H9 (cell line): ENCODE measurements around the gene IGFL1. TPM values are rescaled to one million over a fixed set of nuclear protein-coding genes. Genes with fewer than 3 reads are reported as not detected.

Source experiments
- DNase-seq: peaks from one replicate; pipeline ENCODE4 v3.0.0-alpha.2; 2017
- H2AFZ ChIP-seq: one replicate; pipeline ENCODE4 v1.6.1; 2013; ENCODE audit warnings: mild to moderate bottlenecking, low read length, control low read depth, moderate library complexity
- H2AK5ac ChIP-seq: 2 replicates; pipeline ENCODE4 v1.6.1; 2013; ENCODE audit warnings: low read length, control low read depth, mixed read lengths; ENCODE audit not compliant: insufficient read length
- H2BK120ac ChIP-seq: one replicate; pipeline ENCODE4 v1.6.1; 2013; ENCODE audit warnings: low read depth, mild to moderate bottlenecking, low read length, control low read depth, inconsistent platforms; ENCODE audit not compliant: poor library complexity, severe bottlenecking
- H2BK12ac ChIP-seq: 2 replicates; pipeline ENCODE4 v1.6.1; 2013; ENCODE audit warnings: low read length, control low read depth, mixed read lengths, low read depth; ENCODE audit not compliant: insufficient read length
- H2BK15ac ChIP-seq: 2 replicates; pipeline ENCODE4 v1.6.1; 2013; ENCODE audit warnings: low read depth, low read length, control low read depth
- H2BK20ac ChIP-seq: one replicate; pipeline ENCODE4 v1.6.1; 2013; ENCODE audit warnings: low read depth, mild to moderate bottlenecking, low read length, control low read depth, inconsistent platforms; ENCODE audit not compliant: poor library complexity, severe bottlenecking
- H2BK5ac ChIP-seq: 2 replicates; pipeline ENCODE4 v1.6.1; 2013; ENCODE audit warnings: low read length, control low read depth, mixed read lengths; ENCODE audit not compliant: insufficient read length
- H3K14ac ChIP-seq: 2 replicates; pipeline ENCODE4 v1.6.1; 2013; ENCODE audit warnings: low read length, control low read depth; ENCODE audit not compliant: insufficient read depth
- H3K18ac ChIP-seq: 2 replicates; pipeline ENCODE4 v1.6.1; 2013; ENCODE audit warnings: low read depth, mild to moderate bottlenecking, mixed read lengths, low read length, control low read depth; ENCODE audit not compliant: insufficient read length
- H3K23ac ChIP-seq: 2 replicates; pipeline ENCODE4 v1.6.1; 2013; ENCODE audit warnings: low read length, control low read depth, mixed read lengths, low read depth; ENCODE audit not compliant: insufficient read length
- H3K23me2 ChIP-seq: 2 replicates; pipeline ENCODE4 v1.6.1; 2013; ENCODE audit warnings: low read depth, mild to moderate bottlenecking, mixed read lengths, low read length, control low read depth; ENCODE audit not compliant: insufficient read length, poor library complexity, severe bottlenecking
- H3K27ac ChIP-seq: 2 replicates; pipeline ENCODE4 v1.5.1; 2013; ENCODE audit warnings: low read length, control low read depth, mixed read lengths, low read depth; ENCODE audit not compliant: insufficient read length
- H3K27me3 ChIP-seq: 2 replicates; pipeline ENCODE4 v1.6.1; 2013; ENCODE audit warnings: low read length, control low read depth, inconsistent platforms; ENCODE audit not compliant: insufficient read depth
- H3K4ac ChIP-seq: 2 replicates; pipeline ENCODE4 v1.6.1; 2013; ENCODE audit warnings: low read depth, mild to moderate bottlenecking, control low read depth, inconsistent platforms, low read length, moderate library complexity
- H3K4me1 ChIP-seq: 2 replicates; pipeline ENCODE4 v1.6.1; 2013; ENCODE audit warnings: low read length, control low read depth, inconsistent platforms; ENCODE audit not compliant: insufficient read depth
- H3K4me2 ChIP-seq: 2 replicates; pipeline ENCODE4 v1.6.1; 2013; ENCODE audit warnings: low read length, control low read depth, mixed read lengths; ENCODE audit not compliant: insufficient read length, insufficient read depth
- H3K56ac ChIP-seq: 2 replicates; pipeline ENCODE4 v1.6.1; 2013; ENCODE audit warnings: low read depth, mild to moderate bottlenecking, mixed read lengths, low read length, control low read depth; ENCODE audit not compliant: insufficient read length
- H3K79me1 ChIP-seq: 2 replicates; pipeline ENCODE4 v1.6.1; 2013; ENCODE audit warnings: low read depth, mild to moderate bottlenecking, moderate library complexity, low read length, control low read depth, inconsistent platforms; ENCODE audit not compliant: insufficient read depth, poor library complexity, severe bottlenecking
- H3K79me2 ChIP-seq: 2 replicates; pipeline ENCODE4 v1.6.1; 2013; ENCODE audit warnings: low read length, control low read depth, inconsistent platforms; ENCODE audit not compliant: insufficient read depth
- H3K9ac ChIP-seq: 2 replicates; pipeline ENCODE4 v1.6.1; 2013; ENCODE audit warnings: low read length, control low read depth, mixed read lengths; ENCODE audit not compliant: insufficient read length; ENCODE audit errors: extremely low read depth
- H3K9me3 ChIP-seq: one replicate; pipeline ENCODE4 v1.6.1; 2013; ENCODE audit warnings: low read depth, low read length, inconsistent platforms; ENCODE audit not compliant: control insufficient read depth
- H3T11ph ChIP-seq: one replicate; pipeline ENCODE4 v1.6.1; 2013; ENCODE audit warnings: mild to moderate bottlenecking, low read length, control low read depth, inconsistent platforms
- H4K20me1 ChIP-seq: one replicate; pipeline ENCODE4 v1.6.1; 2013; ENCODE audit not compliant: control insufficient read depth, insufficient read length, insufficient read depth
- H4K5ac ChIP-seq: 2 replicates; pipeline ENCODE4 v1.6.1; 2013; ENCODE audit warnings: low read depth, mild to moderate bottlenecking, mixed read lengths, low read length, control low read depth; ENCODE audit not compliant: insufficient read length
- H4K8ac ChIP-seq: replicated peaks from 2 replicates; pipeline ENCODE4 v1.6.1; 2013; ENCODE audit warnings: low read length, control low read depth, mixed read lengths, low read depth; ENCODE audit not compliant: insufficient read length
- H4K91ac ChIP-seq: 2 replicates; pipeline ENCODE4 v1.6.1; 2013; ENCODE audit warnings: low read depth, mild to moderate bottlenecking, moderate library complexity, mixed read lengths, low read length, control low read depth; ENCODE audit not compliant: insufficient read length
- H3K27ac Mint-ChIP-seq, 3 experiments: 2 replicates in 2 of 3; 3 replicates in 1 of 3; pipeline ENCODE4 v1.8.0; 2020 to 2021; ENCODE audit warnings: mixed read lengths in 3 of 3, mild to moderate bottlenecking in 1 of 3, moderate library complexity in 1 of 3
- H3K27me3 Mint-ChIP-seq: 2 replicates; pipeline ENCODE4 v1.8.0; 2021; ENCODE audit warnings: low read depth, mild to moderate bottlenecking, moderate library complexity, mixed read lengths
- H3K36me3 Mint-ChIP-seq, 3 experiments: 2 replicates in 2 of 3; 3 replicates in 1 of 3; pipeline ENCODE4 v1.8.0; 2020 to 2021; ENCODE audit warnings: low read depth in 3 of 3, mixed read lengths in 3 of 3; ENCODE audit not compliant: insufficient read depth in 1 of 3
- H3K4me1 Mint-ChIP-seq, 2 experiments: 2 replicates each; pipeline ENCODE4 v1.8.0; 2020; ENCODE audit warnings: mixed read lengths in 2 of 2
- H3K4me3 Mint-ChIP-seq, 2 experiments: 2 replicates in 1 of 2; 3 replicates in 1 of 2; pipeline ENCODE4 v1.8.0; 2020 to 2021; ENCODE audit warnings: mild to moderate bottlenecking in 2 of 2, mixed read lengths in 2 of 2, moderate library complexity in 1 of 2
- H3K9me3 Mint-ChIP-seq, 2 experiments: 2 replicates in 1 of 2; 3 replicates in 1 of 2; pipeline ENCODE4 v1.8.0; 2020; ENCODE audit warnings: mild to moderate bottlenecking in 2 of 2, mixed read lengths in 2 of 2, moderate library complexity in 1 of 2
- WGBS: extraction: QIAGEN DNeasy Blood & Tissue Kit; methylation state at CpG from one replicate; pipeline ENCODE4 v1.1.7; 2013; ENCODE audit warnings: missing lambda C conversion rate, low lambda C conversion rate, mixed read lengths; ENCODE audit not compliant: insufficient read length; ENCODE audit errors: extremely low coverage; 5-methylcytosine and 5-hydroxymethylcytosine counted together
- total RNA-seq: library from RNA; stranded (reverse); gene quantifications from 2 replicates; pipeline ENCODE4 v1.2.1, GENCODE V29; 2021
- TF ChIP-seq, protein P1 (sequence below): fragments of 200-600 bp; sonication (generic); conservative IDR thresholded peaks from 3 replicates; pipeline ENCODE4 v1.8.0; 2021; ENCODE audit warnings: antibody characterized with exemption, mild to moderate bottlenecking

Gene IGFL1
- total RNA-seq, 1 experiment from 2014 or later = not detected

- Histone ChIP-seq H3K4me2 (no peak overlapping the region), H3K23ac (no peak overlapping the region), H3K18ac (no peak overlapping the region), H3T11ph (no peak overlapping the region), H3K4ac (no peak overlapping the region), H4K91ac (no peak overlapping the region), H2BK5ac (no peak overlapping the region), H2BK120ac (no peak overlapping the region), H2BK15ac (no peak overlapping the region), H3K27me3 (no peaks in the 10 kb centered on the region), H2BK12ac (no peak overlapping the region), H3K27ac (no peak overlapping the region), H3K23me2 (no peaks in the 10 kb centered on the region), H3K79me1 (no peaks in the 10 kb centered on the region), H2BK20ac (no peak overlapping the region), H3K79me2 (no peaks in the 10 kb centered on the region), H4K8ac (no peak overlapping the region), H4K5ac (no peak overlapping the region), H3K56ac (no peak overlapping the region), H3K14ac (no peak overlapping the region), H2AFZ (no peak overlapping the region), H3K9ac (no peak overlapping the region), H3K9me3 (no peaks in the 10 kb centered on the region), H4K20me1 (no peaks in the 10 kb centered on the region), H2AK5ac (no peak overlapping the region), H3K4me1 (no peaks in the 10 kb centered on the region; the same call in 1 of the 2 replicates)
- TF ChIP-seq, protein P1, sequence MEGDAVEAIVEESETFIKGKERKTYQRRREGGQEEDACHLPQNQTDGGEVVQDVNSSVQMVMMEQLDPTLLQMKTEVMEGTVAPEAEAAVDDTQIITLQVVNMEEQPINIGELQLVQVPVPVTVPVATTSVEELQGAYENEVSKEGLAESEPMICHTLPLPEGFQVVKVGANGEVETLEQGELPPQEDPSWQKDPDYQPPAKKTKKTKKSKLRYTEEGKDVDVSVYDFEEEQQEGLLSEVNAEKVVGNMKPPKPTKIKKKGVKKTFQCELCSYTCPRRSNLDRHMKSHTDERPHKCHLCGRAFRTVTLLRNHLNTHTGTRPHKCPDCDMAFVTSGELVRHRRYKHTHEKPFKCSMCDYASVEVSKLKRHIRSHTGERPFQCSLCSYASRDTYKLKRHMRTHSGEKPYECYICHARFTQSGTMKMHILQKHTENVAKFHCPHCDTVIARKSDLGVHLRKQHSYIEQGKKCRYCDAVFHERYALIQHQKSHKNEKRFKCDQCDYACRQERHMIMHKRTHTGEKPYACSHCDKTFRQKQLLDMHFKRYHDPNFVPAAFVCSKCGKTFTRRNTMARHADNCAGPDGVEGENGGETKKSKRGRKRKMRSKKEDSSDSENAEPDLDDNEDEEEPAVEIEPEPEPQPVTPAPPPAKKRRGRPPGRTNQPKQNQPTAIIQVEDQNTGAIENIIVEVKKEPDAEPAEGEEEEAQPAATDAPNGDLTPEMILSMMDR = peak; percentile 90
- peaks cover 10 to 16% of the 10 kb centered on the region in 2 experiments for H3K4me1 Mint-ChIP-seq
- WGBS = no CpG with 5 or more reads among the region's 10 CpGs
- no peaks in the 10 kb centered on the region for H3K36me3 Mint-ChIP-seq
- H3K27me3 Mint-ChIP-seq = peaks cover 5% of the 10 kb centered on the region
- peak; percentile 83 for DNase-seq
- H3K9me3 Mint-ChIP-seq = no peaks in the 10 kb centered on the region
- no peak overlapping the region for H3K4me3 Mint-ChIP-seq
- no peak overlapping the region for H3K27ac Mint-ChIP-seq
Observed at GRCh38 chr19:46265217-46265828, 35.8 kb downstream of the IGFL1 start.
